Loucy (cell line): ENCODE data around the gene DNAH6.

Experiments used
- EZH2phosphoT487 ChIP-seq: fragments of 200-600 bp; IDR thresholded peaks from 2 replicates; pipeline ENCODE4 v1.6.1; 2018; ENCODE audit warnings: antibody characterized with exemption, mild to moderate bottlenecking, moderate library complexity, borderline replicate concordance
- TF ChIP-seq, protein P1 (sequence below): fragments of 200-600 bp; sonication (generic); conservative IDR thresholded peaks from 2 replicates; pipeline ENCODE4 v1.5.1; 2014; ENCODE audit warnings: mild to moderate bottlenecking, antibody characterized with exemption, low read length

DNA sequence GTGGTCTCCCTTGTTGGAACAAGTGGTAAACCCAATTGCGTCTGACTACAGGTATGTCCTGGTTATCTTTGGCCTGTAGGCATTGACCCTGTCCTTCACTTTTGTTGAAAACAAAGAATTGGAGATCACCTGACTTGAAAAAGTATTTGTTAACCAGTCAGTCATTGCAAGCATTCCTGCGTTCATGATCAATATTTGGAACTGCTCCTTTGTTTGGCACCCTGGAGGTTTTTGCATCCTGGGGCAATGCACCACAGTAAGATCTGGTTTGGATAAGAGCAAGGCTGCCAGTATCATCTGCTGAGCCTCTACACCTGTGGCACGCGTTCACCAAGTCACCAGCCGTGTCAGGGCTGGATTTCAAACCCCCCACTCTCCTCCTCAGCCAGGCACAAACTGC, 115.7 kb downstream of the DNAH6 start:
- TF ChIP-seq, protein P1, sequence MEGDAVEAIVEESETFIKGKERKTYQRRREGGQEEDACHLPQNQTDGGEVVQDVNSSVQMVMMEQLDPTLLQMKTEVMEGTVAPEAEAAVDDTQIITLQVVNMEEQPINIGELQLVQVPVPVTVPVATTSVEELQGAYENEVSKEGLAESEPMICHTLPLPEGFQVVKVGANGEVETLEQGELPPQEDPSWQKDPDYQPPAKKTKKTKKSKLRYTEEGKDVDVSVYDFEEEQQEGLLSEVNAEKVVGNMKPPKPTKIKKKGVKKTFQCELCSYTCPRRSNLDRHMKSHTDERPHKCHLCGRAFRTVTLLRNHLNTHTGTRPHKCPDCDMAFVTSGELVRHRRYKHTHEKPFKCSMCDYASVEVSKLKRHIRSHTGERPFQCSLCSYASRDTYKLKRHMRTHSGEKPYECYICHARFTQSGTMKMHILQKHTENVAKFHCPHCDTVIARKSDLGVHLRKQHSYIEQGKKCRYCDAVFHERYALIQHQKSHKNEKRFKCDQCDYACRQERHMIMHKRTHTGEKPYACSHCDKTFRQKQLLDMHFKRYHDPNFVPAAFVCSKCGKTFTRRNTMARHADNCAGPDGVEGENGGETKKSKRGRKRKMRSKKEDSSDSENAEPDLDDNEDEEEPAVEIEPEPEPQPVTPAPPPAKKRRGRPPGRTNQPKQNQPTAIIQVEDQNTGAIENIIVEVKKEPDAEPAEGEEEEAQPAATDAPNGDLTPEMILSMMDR: no peak
- no peak for TF ChIP-seq EZH2phosphoT487
